Measurements from ENCODE around the gene MIF.

The MIF gene

DNA sequence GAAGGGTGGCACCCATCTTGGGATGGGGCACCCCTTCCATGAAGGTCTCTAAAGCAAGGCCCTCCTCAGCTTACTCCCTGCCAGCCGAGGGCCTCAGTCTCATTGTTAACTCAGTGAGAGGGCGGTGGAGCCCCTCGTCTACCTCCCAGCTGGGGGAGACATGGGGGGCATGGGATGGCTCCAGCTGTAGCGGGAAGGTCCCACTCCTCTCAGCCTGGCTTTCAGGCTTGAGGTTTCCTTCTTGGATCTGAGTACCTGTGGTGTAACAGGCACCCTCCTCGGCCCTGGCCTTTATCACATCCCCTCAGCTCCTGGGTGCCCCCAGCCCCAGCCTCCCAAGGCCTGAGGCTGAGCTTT lies 2.0 kb downstream of the MIF start:
- no peak overlapping the region for H3K27ac ChIP-seq (ENCODE audit: low read depth, low read length)
- H3K36me3 ChIP-seq (ENCODE audit: control insufficient read depth, insufficient read depth, low read length) = peaks cover 10% of the 10 kb centered on the region
- DNase-seq = no peak
- H3K4me2 ChIP-seq (ENCODE audit: low read length) = peak overlapping the region; percentile 70
- no CpG with 5 or more reads among the region's 5 CpGs for WGBS (ENCODE audit: extremely low coverage, insufficient coverage, low lambda C conversion rate)
- no peak overlapping the region for H3K18ac ChIP-seq (ENCODE audit: low read length)
- H3K4me3 ChIP-seq (ENCODE audit: low read length) = no peak overlapping the region
- H4K8ac ChIP-seq (ENCODE audit: low read depth, low read length) = no peak overlapping the region
- H2AK5ac ChIP-seq (ENCODE audit: low read length) = no peak overlapping the region
- H2BK15ac ChIP-seq (replicated peaks; ENCODE audit: low read depth) = no peak overlapping the region
- H3K27me3 ChIP-seq (ENCODE audit: insufficient read depth, low read length, poor library complexity) = no peaks in the 10 kb centered on the region
- H4K5ac ChIP-seq (ENCODE audit: low read length) = no peak overlapping the region
- no peak overlapping the region for H2BK120ac ChIP-seq (ENCODE audit: low read depth, low read length)
- H3K56ac ChIP-seq (ENCODE audit: low read length) = peak overlapping the region; percentile 84
- peak overlapping the region; percentile 95 for H3K9ac ChIP-seq (ENCODE audit: low read length)
- no peak overlapping the region for H2BK5ac ChIP-seq (ENCODE audit: low read length)
- H3K79me1 ChIP-seq (ENCODE audit: low read length) = peaks cover 14% of the 10 kb centered on the region
- peaks cover 16% of the 10 kb centered on the region for H3K79me2 ChIP-seq (ENCODE audit: control insufficient read depth, insufficient read depth, low read length)
- no peak overlapping the region for H3K4ac ChIP-seq (ENCODE audit: low read depth, low read length)
- H3K4me1 ChIP-seq (ENCODE audit: control insufficient read depth, low read depth, low read length) = peaks cover 10% of the 10 kb centered on the region
- H3K23ac ChIP-seq (ENCODE audit: low read length) = no peak overlapping the region

DNA sequence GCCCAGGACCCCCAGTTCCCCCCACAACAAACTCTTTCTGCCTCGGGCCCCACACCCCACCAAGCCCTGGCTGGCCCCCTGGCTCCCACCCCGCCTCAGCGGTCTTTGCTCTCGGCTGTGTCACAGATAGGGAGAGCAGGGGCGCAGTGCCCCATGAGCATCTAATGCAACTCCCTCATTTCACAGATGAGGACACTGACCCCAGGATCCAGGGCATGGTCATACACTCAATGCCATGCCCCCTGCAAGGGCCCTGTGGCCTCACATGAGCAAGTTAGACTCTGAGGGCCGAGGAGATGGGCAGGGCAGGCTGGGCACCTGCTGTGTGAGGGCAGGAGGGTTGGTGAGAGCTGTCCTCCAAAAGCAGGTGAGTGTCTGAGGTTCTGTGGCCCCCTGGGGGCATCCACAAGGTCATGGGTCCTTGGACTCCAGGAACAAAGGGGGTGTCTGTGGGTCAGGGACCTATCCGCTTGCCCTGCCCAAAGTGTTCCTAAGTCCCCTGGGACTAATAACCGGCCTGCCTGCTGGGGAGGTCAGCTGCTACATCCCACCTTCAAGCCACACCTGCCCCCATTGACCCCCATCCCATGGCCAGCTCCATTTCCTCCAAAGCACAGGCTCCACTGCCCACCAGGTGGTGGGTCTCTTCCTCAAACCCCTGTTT lies 2.5 kb downstream of the MIF start:
- peaks cover 16% of the 10 kb centered on the region for H3K79me2 ChIP-seq (ENCODE audit: control insufficient read depth, insufficient read depth, low read length)
- H4K5ac ChIP-seq (ENCODE audit: low read length) = no peak overlapping the region
- DNase-seq = no peak
- H3K9ac ChIP-seq (ENCODE audit: low read length) = peak overlapping the region; percentile 95
- no peak overlapping the region for H4K8ac ChIP-seq (ENCODE audit: low read depth, low read length)
- no peak overlapping the region for H3K23ac ChIP-seq (ENCODE audit: low read length)
- H2BK120ac ChIP-seq (ENCODE audit: low read depth, low read length) = no peak overlapping the region
- no peak overlapping the region for H3K56ac ChIP-seq (ENCODE audit: low read length)
- no peak overlapping the region for H3K4me2 ChIP-seq (ENCODE audit: low read length)
- no peak overlapping the region for H2BK15ac ChIP-seq (replicated peaks; ENCODE audit: low read depth)
- peaks cover 10% of the 10 kb centered on the region for H3K36me3 ChIP-seq (ENCODE audit: control insufficient read depth, insufficient read depth, low read length)
- H3K4ac ChIP-seq (ENCODE audit: low read depth, low read length) = no peak overlapping the region
- no peak overlapping the region for H2BK5ac ChIP-seq (ENCODE audit: low read length)
- no peak overlapping the region for H2AK5ac ChIP-seq (ENCODE audit: low read length)
- no peak overlapping the region for H3K18ac ChIP-seq (ENCODE audit: low read length)
- H3K4me3 ChIP-seq (ENCODE audit: low read length) = no peak overlapping the region
- WGBS (ENCODE audit: extremely low coverage, insufficient coverage, low lambda C conversion rate) = no CpG with 5 or more reads among the region's 8 CpGs
- no peaks in the 10 kb centered on the region for H3K27me3 ChIP-seq (ENCODE audit: insufficient read depth, low read length, poor library complexity)
- peaks cover 10% of the 10 kb centered on the region for H3K4me1 ChIP-seq (ENCODE audit: control insufficient read depth, low read depth, low read length)
- H3K27ac ChIP-seq (ENCODE audit: low read depth, low read length) = no peak overlapping the region
- peaks cover 14% of the 10 kb centered on the region for H3K79me1 ChIP-seq (ENCODE audit: low read length)

DNA sequence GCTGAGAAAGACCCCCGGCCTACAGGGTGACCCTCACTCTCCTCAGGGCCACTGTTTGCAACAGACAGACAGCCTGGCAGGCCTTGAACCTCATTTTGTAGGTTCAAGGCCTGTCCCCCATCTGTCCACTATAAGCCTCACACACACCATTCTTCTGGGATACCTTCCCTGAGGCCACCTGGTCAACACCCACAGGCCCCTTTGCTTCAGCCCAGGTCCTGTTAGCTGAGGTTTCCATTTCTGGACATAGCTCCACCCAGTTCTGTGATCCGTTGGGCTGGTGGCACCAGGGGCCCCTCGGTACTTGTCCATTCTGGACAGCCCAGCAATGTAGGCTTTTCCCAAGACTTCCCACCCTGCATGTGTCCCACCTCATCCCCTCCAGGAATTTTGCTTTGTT lies 3.1 kb downstream of the MIF start:
- no peak overlapping the region for H2BK120ac ChIP-seq (ENCODE audit: low read depth, low read length)
- no peak overlapping the region for H2BK15ac ChIP-seq (replicated peaks; ENCODE audit: low read depth)
- no peak overlapping the region for H3K56ac ChIP-seq (ENCODE audit: low read length)
- H3K23ac ChIP-seq (ENCODE audit: low read length) = no peak overlapping the region
- H2BK5ac ChIP-seq (ENCODE audit: low read length) = no peak overlapping the region
- no peak overlapping the region for H4K5ac ChIP-seq (ENCODE audit: low read length)
- no CpG with 5 or more reads among the region's 3 CpGs for WGBS (ENCODE audit: extremely low coverage, insufficient coverage, low lambda C conversion rate)
- no peak overlapping the region for H3K18ac ChIP-seq (ENCODE audit: low read length)
- no peak overlapping the region for H3K4ac ChIP-seq (ENCODE audit: low read depth, low read length)
- H3K9ac ChIP-seq (ENCODE audit: low read length) = no peak overlapping the region
- DNase-seq = no peak
- no peak overlapping the region for H2AK5ac ChIP-seq (ENCODE audit: low read length)
- H3K4me2 ChIP-seq (ENCODE audit: low read length) = no peak overlapping the region
- peaks cover 16% of the 10 kb centered on the region for H3K79me2 ChIP-seq (ENCODE audit: control insufficient read depth, insufficient read depth, low read length)
- H3K4me1 ChIP-seq (ENCODE audit: control insufficient read depth, low read depth, low read length) = peaks cover 10% of the 10 kb centered on the region
- peaks cover 14% of the 10 kb centered on the region for H3K79me1 ChIP-seq (ENCODE audit: low read length)
- H3K36me3 ChIP-seq (ENCODE audit: control insufficient read depth, insufficient read depth, low read length) = peaks cover 10% of the 10 kb centered on the region
- no peaks in the 10 kb centered on the region for H3K27me3 ChIP-seq (ENCODE audit: insufficient read depth, low read length, poor library complexity)
- no peak overlapping the region for H4K8ac ChIP-seq (ENCODE audit: low read depth, low read length)
- no peak overlapping the region for H3K27ac ChIP-seq (ENCODE audit: low read depth, low read length)
- no peak overlapping the region for H3K4me3 ChIP-seq (ENCODE audit: low read length)

DNA sequence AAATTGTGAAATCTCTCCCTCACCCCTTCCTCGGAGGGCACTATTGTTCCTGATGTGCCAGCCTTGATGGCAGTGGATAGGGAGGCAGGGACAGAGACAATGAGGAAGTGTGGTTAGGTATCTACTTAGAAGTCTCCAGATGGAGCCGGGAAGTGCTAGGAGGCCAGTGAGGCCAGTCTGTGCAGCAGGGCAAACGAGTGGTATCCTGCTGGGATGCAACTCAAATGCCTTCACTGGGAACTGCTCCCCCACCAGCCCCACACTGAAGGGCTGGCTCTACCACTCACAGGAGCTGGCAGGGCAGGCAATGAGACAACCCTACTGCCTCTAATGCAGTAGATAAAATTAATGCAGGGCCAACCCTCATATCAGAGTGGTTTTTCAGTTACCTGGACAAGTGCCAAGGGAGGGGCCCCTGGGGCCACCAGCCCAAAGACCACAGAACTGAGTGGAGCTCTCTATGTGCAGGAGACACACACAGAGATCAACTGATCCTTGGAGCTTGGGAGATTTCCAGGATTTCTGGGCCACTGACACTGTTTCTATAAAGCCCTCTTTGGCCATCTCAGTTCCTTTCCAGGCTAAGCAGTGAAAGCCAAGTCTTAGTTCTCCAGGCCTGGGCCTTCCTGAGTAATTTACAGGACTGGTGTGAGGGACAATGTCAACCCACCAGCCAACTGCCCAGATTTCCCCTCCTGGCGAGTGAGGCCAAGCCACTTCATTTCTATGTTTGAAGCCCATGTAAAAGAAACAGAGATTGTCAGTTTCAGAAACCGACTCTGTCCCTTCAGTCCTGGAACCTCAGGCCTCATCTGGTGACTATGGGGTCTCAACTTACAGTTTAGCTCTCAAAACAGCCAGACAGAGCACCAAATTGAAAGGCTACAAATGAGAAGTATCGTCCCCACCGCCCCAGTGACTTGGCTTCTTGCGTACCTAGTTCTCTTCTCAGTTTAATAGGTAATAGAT lies 4.1 kb downstream of the MIF start:
- Histone ChIP-seq H3K79me1 (ENCODE audit: low read length) (peaks cover 14% of the 10 kb centered on the region), H3K4me2 (ENCODE audit: low read length) (no peak overlapping the region), H4K5ac (ENCODE audit: low read length) (no peak overlapping the region), H3K4me3 (ENCODE audit: low read length) (no peak overlapping the region), H3K18ac (ENCODE audit: low read length) (no peak overlapping the region), H3K27me3 (ENCODE audit: insufficient read depth, low read length, poor library complexity) (no peaks in the 10 kb centered on the region), H2BK5ac (ENCODE audit: low read length) (no peak overlapping the region), H3K23ac (ENCODE audit: low read length) (peak overlapping the region; percentile 10), H2BK15ac (replicated peaks; ENCODE audit: low read depth) (no peak overlapping the region), H3K56ac (ENCODE audit: low read length) (no peak overlapping the region), H3K79me2 (ENCODE audit: control insufficient read depth, insufficient read depth, low read length) (peaks cover 16% of the 10 kb centered on the region), H3K4ac (ENCODE audit: low read depth, low read length) (no peak overlapping the region), H3K9ac (ENCODE audit: low read length) (no peak overlapping the region), H2AK5ac (ENCODE audit: low read length) (no peak overlapping the region), H3K27ac (ENCODE audit: low read depth, low read length) (no peak overlapping the region), H4K8ac (ENCODE audit: low read depth, low read length) (no peak overlapping the region), H3K36me3 (ENCODE audit: control insufficient read depth, insufficient read depth, low read length) (peaks cover 10% of the 10 kb centered on the region), H2BK120ac (ENCODE audit: low read depth, low read length) (no peak overlapping the region), H3K4me1 (ENCODE audit: control insufficient read depth, low read depth, low read length) (peaks cover 10% of the 10 kb centered on the region)
- DNase-seq = peak; percentile 22
- WGBS (ENCODE audit: extremely low coverage, insufficient coverage, low lambda C conversion rate) = no CpG with 5 or more reads among the region's 8 CpGs

DNA sequence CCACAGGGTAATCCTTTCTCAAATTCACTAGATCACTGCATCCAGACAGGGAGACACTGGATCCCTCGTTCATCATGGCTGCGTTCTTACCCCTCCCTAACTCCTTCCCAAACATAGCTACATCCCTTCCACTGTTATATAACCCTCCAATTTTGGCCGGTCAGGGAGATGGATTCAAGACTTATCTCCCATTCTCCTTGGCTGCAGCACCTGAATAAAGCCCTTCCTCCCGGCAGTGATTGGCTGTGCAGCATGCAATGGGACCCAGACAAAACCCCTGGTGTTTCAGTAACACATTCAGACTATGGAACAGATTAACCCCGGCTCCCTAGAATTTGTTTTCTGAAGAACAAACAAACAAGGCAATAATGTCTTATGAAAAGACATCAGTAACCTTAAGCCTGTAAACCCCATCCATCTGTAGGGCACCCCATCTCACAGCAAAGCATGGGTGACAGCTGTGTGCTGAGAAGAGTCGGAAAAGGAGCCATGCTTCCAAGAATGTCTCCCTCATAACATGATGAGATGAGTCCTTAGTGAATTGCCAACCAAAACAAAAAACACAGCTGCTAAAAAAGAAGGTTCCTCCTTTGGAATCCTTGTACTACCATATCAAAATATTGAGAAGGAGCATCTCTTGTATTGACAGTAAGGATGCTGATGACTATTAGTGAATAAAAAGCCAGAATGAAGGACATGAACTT lies 5.0 kb downstream of the MIF start:
- Histone ChIP-seq H3K27me3 (ENCODE audit: insufficient read depth, low read length, poor library complexity) (no peaks in the 10 kb centered on the region), H3K36me3 (ENCODE audit: control insufficient read depth, insufficient read depth, low read length) (peaks cover 10% of the 10 kb centered on the region), H3K18ac (ENCODE audit: low read length) (no peak overlapping the region), H3K23ac (ENCODE audit: low read length) (peak overlapping the region; percentile 12), H3K4me2 (ENCODE audit: low read length) (no peak overlapping the region), H2BK15ac (replicated peaks; ENCODE audit: low read depth) (no peak overlapping the region), H2BK120ac (ENCODE audit: low read depth, low read length) (no peak overlapping the region), H3K9ac (ENCODE audit: low read length) (no peak overlapping the region), H3K4me1 (ENCODE audit: control insufficient read depth, low read depth, low read length) (peaks cover 7% of the 10 kb centered on the region), H3K79me2 (ENCODE audit: control insufficient read depth, insufficient read depth, low read length) (peaks cover 16% of the 10 kb centered on the region), H2BK5ac (ENCODE audit: low read length) (no peak overlapping the region), H2AK5ac (ENCODE audit: low read length) (no peak overlapping the region), H3K56ac (ENCODE audit: low read length) (no peak overlapping the region), H3K4ac (ENCODE audit: low read depth, low read length) (no peak overlapping the region), H4K5ac (ENCODE audit: low read length) (no peak overlapping the region), H4K8ac (ENCODE audit: low read depth, low read length) (no peak overlapping the region), H3K27ac (ENCODE audit: low read depth, low read length) (no peak overlapping the region), H3K79me1 (ENCODE audit: low read length) (peaks cover 14% of the 10 kb centered on the region), H3K4me3 (ENCODE audit: low read length) (no peak overlapping the region)
- DNase-seq = no peak
- WGBS (ENCODE audit: extremely low coverage, insufficient coverage, low lambda C conversion rate) = no CpG with 5 or more reads among the region's 6 CpGs
